SIG-M5 treated with dmso at 0.1 percent for 504 hours (cell line): ENCODE measurements around the gene GRIK1.
A peak's percentile ranks its signal among the peaks of the same experiment; 100 is the strongest.
"Not testable (repeated sequence)": the region's sequence is repeated elsewhere in the genome, so short reads cannot be mapped to it uniquely, and the experiment has no call there.

ENCODE experiments used
- DNase-seq: peaks from one replicate; lab custom pipeline; 2025; ENCODE audit not compliant: unreplicated experiment; lab: John Stamatoyannopoulos, UW

The GRIK1 gene

DNA sequence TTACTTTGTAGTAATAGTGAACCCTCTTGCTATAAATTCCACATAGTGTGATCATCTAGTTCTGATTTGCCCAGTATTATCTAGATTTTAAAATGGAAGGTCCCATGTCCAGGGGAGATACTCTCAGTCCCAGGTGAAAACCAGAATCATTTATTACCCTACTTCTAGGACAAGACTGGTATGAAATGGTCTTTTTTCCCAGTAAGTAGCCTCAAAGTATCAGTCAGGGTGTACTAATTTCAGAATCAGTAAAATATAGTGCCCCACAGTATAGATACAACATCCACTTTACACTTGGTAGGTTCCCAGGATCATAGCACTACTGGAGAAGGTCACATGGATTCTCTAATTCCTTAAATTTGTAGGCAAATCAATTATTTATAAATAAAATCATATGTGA lies 318.3 kb downstream of the GRIK1 start:
- DNase-seq = no peak

DNA sequence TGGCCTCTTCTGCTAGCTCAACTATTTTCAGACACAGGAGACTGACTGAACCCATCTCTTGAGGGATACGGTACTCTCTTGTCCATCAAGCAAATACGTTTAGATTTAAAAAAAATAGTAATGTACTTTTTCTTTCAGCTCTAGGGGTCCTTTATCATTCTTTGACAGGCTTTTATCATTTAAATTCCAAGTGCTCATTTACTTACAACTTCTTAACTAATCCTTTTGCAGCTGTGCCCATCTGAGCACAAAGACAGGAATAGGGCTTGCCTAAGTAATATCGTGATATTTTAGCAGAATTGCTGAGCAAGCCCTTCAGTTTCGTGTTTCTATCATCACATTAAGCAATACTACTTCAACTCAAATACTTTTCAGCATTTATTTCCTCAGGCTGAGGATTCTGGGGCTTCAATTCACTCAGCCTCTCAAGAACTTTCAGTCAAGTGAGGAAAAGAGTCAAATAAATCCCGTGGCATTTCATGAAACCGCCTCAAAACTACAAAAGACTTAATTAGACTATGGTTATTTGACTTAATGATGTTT lies 323.5 kb downstream of the GRIK1 start:
- DNase-seq = no peak

GRCh38 chr21:29613877-29614276 lies 325.9 kb downstream of the GRIK1 start:
- no peak for DNase-seq

GRCh38 chr21:29613021-29613420 lies 326.8 kb downstream of the GRIK1 start:
- no peak for DNase-seq

- DNase-seq = no peak
Observed at GRCh38 chr21:29610779-29611360, 328.9 kb downstream of the GRIK1 start.

GRCh38 chr21:29606613-29607012 lies 333.2 kb downstream of the GRIK1 start:
- DNase-seq = no peak

- DNase-seq = not testable (repeated sequence)
Observed at GRCh38 chr21:29605219-29605618, 334.6 kb downstream of the GRIK1 start.

DNA sequence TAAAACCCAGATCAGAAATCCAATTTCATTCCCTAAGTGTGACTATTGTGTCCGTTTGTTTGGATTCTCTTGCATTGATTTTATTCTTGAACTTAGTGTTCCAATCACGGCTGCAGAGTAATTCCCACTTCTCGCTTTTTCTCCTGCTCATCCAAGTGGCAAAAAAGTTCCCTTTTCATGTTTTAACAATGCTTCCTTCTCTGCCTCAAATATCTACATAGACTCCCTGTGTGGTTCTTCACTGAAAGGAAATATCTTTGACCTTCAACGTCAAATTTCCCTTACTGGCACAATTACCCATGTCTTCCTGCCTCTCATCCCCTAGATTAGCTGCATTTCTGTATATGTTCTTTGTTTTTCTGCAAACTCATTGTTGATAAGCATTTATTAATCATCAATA lies 335.7 kb downstream of the GRIK1 start:
- DNase-seq = no peak

- DNase-seq = no peak
Observed at GRCh38 chr21:29601047-29601446, 338.7 kb downstream of the GRIK1 start.

GRCh38 chr21:29586696-29587095 lies 353.1 kb downstream of the GRIK1 start:
- DNase-seq = no peak

DNA sequence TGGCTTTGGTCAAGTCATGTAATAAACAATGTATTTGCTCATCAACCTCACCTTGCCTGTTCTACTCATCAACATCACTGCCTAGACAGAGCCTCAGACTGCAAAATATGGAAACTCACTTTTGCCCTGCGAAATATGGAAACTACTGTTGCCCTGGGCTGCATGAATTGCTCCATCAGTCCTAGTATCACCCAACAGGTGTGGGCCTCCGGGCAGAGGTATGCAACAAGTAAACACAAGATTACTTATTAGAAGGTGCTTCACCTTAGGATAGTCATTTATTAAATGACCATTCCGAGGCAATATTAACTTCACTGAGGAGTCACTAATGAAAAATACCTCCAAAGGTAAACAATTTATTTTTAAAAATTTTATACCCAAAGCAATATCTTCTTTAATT lies 354.3 kb downstream of the GRIK1 start:
- DNase-seq = no peak

GRCh38 chr21:29583424-29583924 lies 356.3 kb downstream of the GRIK1 start:
- no peak for DNase-seq

DNA sequence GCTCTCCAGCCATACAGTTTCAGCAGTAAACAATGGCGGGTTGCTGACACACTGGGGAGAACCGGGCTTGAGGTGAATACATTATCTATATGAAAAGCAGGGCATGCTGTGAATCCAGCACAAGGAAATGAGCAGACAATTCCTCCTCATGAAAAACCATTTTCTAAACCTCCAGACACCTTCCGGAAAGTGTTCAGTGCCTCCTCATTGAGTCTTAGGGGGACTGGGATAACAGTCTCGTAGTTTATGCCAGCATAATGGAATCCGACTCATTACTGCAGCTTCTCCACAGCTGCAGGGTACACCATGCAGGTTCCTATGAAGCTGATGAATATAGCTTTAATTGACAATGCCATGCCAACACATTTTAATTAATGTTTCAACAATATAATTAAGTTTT lies 356.9 kb downstream of the GRIK1 start:
- no peak for DNase-seq

DNA sequence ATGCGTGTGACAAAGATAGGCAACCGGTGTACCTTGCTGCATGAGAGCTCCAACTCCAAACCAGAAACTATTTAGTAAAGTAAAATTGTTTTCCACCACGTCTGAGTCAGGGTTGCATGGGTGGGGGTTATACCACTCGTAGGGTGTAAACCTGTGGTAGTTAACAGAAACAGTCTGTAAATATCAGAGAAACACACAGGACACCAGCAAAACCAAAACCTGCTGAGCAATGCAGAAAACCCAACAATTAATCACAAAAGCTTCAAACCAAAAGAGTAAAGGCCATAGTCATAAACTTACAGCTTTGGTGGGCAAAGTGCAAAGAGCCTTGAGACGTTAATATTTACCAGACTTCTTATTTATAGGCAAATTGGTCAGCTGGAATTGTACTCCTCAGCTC lies 358.4 kb downstream of the GRIK1 start:
- no peak for DNase-seq

DNA sequence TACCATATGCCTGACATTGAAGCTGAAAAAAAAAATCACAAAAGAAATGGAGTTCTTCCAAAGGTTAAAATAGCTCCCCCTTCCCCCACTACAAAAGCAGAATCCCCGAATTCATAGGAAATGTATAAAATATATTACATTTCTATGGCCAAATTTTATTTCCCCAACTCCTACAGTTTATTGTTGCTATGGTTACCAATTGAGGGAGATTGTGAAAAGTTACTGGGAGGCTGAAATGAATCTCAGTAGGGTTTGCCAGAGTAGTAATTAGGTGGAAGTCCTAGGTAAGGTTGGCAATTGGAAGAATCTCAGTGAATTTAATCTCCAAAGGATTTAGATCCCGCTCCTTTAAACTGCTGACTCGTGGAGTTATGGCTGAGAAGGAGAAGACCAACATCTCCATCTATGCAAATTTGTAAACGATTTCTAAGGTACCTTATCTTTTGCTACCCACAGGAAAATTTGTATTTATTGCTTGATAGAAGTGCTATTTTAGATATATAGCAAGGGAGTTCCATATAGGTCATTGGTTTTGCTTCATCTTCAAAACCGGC lies 359.0 kb downstream of the GRIK1 start:
- DNase-seq = no peak

DNA sequence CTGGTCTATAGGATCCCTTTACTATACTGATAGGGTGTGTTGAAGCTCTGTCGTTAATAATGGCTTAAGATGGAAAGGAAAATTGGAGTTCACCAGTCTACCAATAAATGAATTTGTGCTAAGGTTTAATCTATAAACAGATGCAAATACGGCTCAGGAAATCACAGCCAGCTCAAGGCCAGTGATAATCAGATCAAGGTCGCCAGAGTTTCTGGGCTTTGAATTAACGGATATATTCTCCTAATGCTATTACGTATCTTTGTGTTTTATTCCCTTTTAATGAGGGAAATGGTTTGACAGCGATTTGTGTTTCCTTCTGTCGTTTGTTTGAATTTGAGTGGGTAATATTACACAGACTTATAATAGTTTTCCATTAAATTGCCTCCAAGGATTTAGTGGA lies 361.5 kb downstream of the GRIK1 start:
- no peak for DNase-seq

DNA sequence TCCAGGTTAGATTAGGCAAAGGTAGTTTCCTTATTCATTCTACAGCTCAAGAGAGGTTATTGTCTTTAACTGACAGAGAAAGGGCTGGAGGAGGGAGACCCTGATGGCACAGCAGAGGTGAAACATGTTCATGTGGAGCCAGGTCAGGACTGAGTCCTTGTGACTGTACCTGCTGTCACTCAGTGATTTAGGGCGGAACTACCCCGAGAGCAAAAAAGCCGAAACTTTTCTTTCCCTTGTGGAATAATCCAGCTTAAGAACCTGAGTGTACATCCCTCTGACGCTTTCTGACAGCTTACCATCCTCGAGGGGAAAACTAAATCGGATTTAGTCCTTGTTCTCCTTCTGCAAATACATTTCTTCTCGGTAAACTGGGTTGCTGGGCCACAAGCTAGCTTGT lies 367.8 kb downstream of the GRIK1 start:
- no peak for DNase-seq

DNA sequence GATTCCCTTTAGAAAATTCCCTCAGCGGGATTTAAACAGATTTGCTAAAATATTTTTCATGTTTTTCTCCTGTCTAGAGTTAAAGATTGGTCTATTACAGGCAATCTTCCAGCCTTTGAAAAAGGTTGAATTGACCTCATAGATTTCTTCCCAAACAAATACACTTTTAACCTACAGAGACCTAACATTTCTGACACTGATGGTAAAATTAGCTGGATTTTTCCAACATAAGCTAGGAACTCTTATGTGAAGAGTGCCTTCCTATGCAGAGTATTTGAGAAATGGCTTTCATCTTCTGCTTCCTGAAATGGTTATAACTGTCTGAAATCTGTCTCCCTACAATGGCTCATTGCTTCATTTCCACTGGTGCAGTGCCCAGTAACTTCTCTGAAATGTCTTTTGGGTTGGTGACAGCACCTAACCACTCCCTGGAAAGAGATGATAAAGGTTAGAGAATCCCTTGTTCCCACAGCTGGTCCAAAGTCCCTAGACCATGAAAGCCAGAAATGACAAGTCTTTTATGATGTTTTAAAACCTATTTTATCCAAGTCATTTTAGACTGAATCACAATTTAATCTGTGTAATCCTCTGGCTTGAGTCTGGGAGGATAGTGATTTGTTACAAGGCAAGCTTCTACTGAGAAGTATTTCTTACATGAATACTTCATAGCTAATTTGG lies 371.6 kb downstream of the GRIK1 start:
- DNase-seq = no peak

DNA sequence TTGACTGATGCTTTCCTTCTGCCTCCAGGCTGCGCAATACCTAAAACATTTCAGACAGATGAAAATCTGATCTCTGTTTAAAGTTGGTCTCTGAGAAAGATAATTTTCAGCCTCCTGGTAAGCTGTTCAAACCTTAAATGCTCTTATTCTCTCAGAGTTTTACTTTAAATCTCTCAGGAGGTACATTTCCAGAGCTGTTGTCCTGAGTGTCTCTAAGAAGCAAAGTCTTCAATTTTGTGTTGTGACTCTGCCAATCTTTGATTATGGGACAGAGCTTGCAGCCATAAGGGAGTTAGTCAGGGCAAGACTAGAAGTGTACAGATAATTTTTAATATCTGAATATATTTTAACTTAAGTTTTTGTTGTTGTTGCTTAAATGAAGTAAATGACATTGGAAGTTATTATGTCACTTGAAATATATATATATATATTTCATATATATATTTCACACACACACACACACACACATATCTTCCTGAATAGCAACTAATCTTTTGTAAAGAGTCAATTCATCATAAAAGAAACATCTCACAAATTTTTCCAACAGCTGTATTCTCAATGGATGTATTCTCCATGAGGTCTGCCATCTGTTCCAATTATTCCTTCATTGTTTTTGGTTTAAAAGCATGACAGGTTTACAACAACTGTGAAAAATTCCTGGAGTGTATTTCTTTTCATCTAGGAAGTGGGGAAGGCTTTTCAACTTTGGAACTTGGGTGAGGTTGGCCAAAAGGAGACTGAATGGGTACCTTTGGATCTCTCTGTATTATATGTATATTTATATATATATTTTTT lies 381.7 kb downstream of the GRIK1 start:
- no peak for DNase-seq

DNA sequence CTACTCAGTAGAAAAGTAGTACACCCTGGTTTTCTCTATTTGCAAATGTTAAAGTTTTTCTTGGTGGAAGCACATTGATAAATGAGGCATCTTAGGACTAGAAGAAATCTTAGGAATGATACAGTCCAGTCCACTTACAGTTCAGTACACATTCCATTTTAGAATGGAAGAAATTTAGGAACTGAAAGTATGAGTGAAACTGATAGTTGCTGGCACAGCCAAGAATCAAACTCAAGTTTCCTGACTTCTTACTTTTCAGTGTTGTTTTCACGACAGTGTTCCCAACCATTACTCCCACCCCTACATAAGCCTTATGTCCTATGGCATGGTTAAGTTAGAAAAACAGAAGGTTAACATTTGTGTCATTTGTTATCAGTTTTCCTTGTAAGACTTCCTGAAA lies 382.6 kb downstream of the GRIK1 start:
- peak; percentile 9 for DNase-seq

DNA sequence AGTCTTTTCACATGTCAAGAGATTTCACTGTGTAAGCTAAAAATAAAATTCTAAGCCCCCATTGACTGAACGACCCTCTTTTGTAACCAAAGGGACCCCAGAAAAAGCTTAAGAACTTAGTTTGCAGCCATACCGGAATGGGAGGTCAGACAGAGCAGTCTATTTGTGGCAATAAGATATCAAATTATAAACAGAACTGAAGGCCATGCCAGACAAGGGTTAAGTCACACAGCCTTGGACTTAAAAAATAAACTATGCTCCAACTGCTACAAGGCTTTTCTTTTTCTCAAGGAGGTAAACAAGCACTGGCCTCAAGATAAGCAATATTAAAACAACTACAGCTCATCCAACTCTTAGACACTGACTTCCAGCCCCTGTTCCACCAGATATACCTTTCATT lies 384.2 kb downstream of the GRIK1 start:
- no peak for DNase-seq

DNA sequence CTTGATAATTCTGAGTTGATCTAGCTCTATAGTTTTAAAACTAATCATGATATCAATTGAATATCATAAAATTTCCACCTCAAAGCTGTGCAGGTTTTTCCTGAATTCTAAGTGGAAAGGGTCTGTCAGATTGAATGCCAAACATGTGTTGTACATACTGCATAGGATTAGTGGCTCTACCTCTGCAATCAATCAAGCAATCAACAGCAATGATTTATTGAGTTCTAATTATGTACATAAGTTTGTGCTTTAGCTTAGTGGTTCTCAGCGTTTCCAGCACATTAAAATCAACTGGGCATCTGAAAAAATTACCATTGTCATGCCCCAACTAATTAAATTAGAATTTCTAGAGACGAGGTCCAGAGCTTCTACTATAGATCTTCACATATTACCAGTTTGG lies 389.6 kb downstream of the GRIK1 start:
- DNase-seq = no peak
